NCI-H2196 treated with DMSO at 0.1 percent for 48 hours (cell line): Measurements from ENCODE around the gene RPTOR.

Experiments used
- DNase-seq: peaks from one replicate; lab custom pipeline; 2025; ENCODE audit not compliant: unreplicated experiment; lab: John Stamatoyannopoulos, UW

The RPTOR gene

DNA sequence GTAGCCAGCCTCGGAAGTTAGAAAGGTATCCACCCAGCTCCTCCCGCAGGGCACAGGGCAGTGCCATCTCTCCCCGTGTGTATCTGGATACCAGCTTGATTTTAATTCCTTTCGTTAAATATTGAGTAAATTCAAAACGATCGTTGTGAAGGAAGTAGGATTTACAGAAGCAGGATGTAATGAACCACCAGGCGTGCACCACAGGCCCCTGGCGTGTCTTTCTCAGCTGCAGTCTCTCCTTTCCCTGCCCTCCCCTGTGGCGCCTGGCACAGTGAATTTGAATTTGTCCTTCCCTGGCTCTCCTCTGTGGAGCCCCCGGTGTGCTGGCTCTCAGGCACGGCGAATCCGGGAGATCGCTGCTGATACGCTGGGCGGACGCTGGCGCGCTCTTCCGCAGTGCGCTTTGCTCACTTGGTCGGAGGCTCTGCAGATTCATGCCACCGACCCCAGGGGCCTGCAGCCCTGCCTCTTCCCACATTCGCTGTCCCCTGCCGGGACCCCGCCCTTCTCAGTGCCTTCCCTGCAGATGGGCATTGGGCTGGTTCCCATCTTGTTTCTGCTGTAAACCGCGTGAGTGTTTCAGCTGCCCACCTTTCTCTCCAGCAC lies 164.6 kb downstream of the RPTOR start:
- DNase-seq = no peak

- DNase-seq = no peak
Measured at GRCh38 chr17:80710714-80711302, 166.2 kb downstream of the RPTOR start.

DNA sequence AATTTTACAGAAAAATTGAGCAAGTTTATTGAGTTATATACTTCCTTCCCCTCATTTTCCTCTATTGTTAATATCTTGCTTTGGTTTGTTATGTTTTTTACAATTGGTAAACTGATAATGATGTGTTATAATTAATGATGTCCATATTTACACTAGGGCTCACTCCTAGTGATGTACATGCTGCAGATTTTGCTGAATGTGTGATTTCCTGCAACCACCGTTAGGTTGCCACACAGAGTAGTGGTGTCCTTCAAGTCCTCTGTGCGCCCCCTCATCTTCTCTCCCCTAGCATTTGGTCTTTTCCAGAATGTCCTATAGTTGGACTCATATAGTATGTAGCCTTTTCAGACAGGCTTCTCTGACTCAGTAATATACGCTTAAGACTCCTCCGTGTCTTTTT lies 167.5 kb downstream of the RPTOR start:
- DNase-seq = no peak

DNA sequence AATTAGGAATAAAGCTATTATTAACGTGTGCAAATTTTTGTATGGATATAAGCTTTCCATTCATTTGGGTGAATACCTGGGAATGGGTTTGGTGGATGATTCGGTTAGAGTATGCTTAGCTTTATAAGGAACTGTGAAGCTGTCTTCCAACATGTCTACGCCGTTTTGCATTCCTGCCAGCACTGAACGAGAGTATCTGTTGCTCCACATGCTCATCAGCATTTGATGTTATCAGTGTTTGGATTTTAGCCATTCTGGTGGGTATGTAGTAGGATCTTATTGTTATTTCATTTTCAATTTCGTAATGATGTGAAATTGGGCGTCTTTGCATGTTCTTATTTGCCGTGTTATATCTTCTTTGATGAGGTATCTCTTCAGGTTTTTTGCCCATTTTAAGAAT lies 168.0 kb downstream of the RPTOR start:
- DNase-seq = no peak

GRCh38 chr17:80716986-80717719 lies 172.5 kb downstream of the RPTOR start:
- DNase-seq = no peak

GRCh38 chr17:80717720-80718083 lies 173.1 kb downstream of the RPTOR start:
- DNase-seq = no peak

DNA sequence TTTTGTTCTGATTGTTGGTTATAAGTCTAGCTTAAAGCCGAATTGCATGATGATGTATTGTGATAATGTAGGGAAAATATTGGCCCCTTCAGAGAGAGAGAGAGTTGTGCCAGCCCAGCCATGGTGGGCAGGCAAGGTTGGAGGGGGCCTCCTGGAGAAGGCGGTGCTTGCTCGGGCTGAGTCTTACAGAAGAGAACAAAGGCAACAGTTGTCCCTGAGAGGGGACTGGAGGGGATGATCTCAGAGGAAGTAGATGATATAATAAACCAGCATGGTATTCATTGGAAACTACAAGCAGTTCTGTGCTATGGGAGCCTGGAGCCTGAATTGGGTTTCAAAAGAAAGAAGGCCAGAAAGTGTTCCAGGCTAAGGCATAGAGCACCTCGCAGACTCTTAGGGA lies 173.8 kb downstream of the RPTOR start:
- DNase-seq = no peak

DNA sequence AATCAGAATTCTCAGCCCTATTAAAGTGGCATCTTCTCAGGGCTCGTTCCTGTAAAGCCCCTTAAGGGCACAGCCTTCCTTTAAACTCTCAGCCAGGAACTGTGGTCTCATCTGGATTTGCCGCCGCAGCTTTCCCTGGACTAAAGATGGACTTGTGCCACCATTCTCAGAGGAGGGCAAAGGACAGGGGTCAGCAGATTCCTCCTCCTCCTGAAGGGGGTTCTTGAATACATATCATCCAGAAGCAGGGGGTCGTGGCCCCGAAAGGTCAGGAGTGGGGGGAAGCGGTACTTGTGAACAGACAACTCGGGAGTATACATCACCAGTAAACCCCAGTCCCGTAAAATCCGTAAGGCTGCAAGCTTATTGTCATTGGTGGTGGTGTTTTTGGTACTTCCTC lies 174.8 kb downstream of the RPTOR start:
- no peak for DNase-seq

GRCh38 chr17:80720610-80721577 lies 176.3 kb downstream of the RPTOR start:
- DNase-seq = no peak

GRCh38 chr17:80722661-80723060 lies 178.0 kb downstream of the RPTOR start:
- no peak for DNase-seq

DNA sequence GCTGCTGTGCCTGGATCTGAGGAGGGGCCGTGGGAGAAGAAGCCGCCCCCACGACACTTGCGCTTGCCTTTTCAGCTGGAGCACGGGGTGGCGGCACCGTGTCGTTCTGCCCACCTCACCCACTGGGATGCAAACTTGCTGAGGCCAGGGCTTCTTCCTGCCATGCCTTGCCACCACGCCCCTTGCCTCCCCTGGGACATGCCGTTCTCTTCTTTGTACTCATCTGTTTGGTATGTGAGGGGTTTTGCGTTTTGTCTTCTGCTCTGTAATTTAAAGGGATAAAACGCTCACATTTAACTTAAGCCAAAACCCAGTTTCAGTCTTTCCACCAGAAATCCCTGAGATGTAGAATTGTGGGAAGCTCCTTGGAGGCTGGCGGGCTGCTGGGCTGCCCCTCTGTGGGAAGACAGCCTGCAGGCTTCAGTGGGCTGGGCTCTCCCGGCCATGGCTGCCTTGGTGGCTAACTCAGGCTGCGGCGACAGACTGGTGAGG lies 180.2 kb downstream of the RPTOR start:
- no peak for DNase-seq

- no peak for DNase-seq
Measured at GRCh38 chr17:80725517-80725916, 180.9 kb downstream of the RPTOR start.

- no peak for DNase-seq
Measured at GRCh38 chr17:80726558-80727408, 182.1 kb downstream of the RPTOR start.

DNA sequence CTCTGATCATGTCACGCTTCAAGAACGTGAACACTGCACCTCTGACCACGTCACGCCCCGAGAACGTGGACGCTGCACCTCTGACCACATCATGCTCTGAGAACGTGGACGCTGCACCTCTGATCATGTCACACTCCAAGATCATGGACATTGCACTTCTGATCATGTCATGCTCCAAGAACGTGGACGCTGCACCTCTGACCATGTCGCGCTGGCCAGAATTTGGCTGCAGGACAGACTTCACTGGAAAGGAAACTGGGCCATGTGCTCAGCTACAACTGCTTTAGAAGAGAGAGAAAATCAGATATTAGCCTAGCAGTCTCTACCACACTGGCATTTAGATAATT lies 182.7 kb downstream of the RPTOR start:
- DNase-seq = no peak

DNA sequence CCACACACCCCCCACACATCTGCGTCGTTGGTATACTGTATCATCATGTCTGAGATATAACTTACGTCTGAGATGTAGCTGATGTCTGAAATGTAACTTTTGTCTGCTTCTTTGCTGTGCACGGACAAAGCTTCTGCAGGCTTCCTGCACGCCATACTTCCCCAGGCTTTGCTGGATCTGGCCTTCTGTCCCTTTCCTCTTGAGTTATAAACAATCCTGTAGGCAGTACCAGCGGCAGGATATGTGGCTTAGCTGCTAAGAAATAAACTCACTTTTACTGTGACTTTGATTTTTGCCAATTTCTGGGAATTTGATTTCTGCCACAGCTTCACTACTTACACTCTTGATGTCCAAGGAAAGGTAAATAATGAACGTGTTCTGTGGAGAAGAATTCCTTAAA lies 184.4 kb downstream of the RPTOR start:
- DNase-seq = no peak

DNA sequence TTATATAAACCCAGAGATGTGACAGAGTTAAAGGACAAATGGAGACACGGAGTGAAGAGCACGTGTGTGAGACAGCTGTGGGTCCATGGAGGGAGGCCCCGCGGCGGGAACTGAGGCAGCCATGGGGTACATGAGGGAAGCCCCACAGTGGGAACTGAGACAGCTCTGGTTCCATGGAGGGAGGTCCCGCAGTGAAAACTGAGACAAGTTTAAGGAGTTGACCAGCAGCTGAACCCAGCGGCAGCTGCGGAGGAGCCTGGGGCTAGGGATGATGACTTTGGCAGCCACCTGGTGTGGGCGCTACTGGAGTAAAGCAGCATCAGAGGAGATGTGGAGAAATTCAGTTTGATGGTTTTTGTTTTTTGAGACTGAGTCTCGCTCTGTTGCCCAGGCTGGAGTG lies 185.1 kb downstream of the RPTOR start:
- no peak for DNase-seq

- DNase-seq = no peak
Measured at GRCh38 chr17:80730739-80731138, 186.1 kb downstream of the RPTOR start.

GRCh38 chr17:80731323-80731722 lies 186.7 kb downstream of the RPTOR start:
- DNase-seq = no peak

DNA sequence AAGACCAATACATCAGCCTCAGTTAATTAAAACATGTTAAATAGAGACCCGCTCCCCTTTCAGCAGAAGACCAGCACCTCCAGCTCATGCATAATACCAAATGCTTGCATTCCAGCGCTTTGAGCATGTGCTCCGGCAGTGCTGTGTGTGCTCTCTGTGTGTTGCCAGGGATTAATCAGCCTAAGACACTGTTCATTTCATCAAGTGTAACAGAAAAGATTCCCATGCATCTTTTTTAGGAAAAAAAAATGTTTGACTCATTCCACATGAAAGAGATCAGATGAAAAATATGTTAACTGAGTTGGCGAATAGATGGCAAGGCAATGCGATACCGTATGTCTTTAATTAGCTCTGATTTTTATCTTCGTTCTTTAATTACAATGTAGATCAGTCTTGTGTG lies 187.6 kb downstream of the RPTOR start:
- no peak for DNase-seq
